NB4 (cell line): ENCODE measurements around the gene DOCK8.

ENCODE experiments used
- CTCF ChIP-seq: IDR thresholded peaks from one replicate; pipeline ENCODE4 v1.5.1; 2012; ENCODE audit warnings: low read depth, low read length
- MYC ChIP-seq: IDR thresholded peaks from 2 replicates; pipeline ENCODE4 v1.6.1; 2011; ENCODE audit warnings: low read depth, low read length
- POLR2A ChIP-seq: IDR thresholded peaks from 2 replicates; pipeline ENCODE4 v1.6.1; 2011; ENCODE audit warnings: mild to moderate bottlenecking; ENCODE audit not compliant: insufficient read length; ENCODE audit errors: extremely low read depth
- TF ChIP-seq, protein P1 (sequence below): IDR thresholded peaks from 2 replicates; pipeline ENCODE4 v1.6.1; 2011; ENCODE audit warnings: low read depth, low read length

DNA sequence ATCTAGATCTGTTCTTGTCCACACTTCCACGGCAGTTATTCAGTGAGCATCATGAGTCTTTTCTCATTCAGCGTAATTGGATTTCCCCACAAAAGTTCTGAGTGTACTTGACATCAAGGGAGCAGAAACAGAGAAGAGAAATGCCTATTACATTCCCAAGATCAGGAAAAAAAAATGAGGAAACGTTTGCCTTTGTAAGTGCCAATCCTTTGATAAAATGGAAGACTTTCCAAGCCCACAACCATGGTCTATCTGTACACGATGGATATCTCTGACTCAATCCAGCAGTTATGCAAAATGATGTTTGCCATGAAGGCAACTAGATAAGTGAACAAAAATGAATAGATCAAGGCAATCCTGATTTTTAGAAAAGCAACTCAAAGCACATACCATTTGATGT is 235.9 kb downstream of the DOCK8 start:
- TF ChIP-seq MYC = no peak
- no peak for TF ChIP-seq CTCF
- no peak for TF ChIP-seq POLR2A
- TF ChIP-seq, protein P1, sequence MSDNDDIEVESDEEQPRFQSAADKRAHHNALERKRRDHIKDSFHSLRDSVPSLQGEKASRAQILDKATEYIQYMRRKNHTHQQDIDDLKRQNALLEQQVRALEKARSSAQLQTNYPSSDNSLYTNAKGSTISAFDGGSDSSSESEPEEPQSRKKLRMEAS = no peak
